Urinary bladder (tissue), 4 donors: Measurements from ENCODE around the gene NHEJ1. TPM values are rescaled to one million over a fixed set of nuclear protein-coding genes. Genes with fewer than 3 reads are reported as not detected.

ENCODE experiments used
- DNase-seq: peaks from one replicate; pipeline ENCODE4 v3.0.0-alpha.2; 2015; ENCODE audit errors: extremely low spot score
- H3K27ac ChIP-seq: one replicate; pipeline ENCODE4 v1.5.1; 2013; ENCODE audit warnings: low read depth, mild to moderate bottlenecking, moderate library complexity
- H3K36me3 ChIP-seq: one replicate; pipeline ENCODE4 v1.6.1; 2013; ENCODE audit warnings: mild to moderate bottlenecking, moderate library complexity; ENCODE audit not compliant: insufficient read depth
- H3K4me1 ChIP-seq: one replicate; pipeline ENCODE4 v1.6.1; 2013; ENCODE audit warnings: mild to moderate bottlenecking, moderate library complexity; ENCODE audit not compliant: insufficient read depth
- H3K4me3 ChIP-seq: one replicate; pipeline ENCODE4 v1.5.1; 2013; ENCODE audit warnings: low read depth, low read length
- WGBS: extraction: QIAGEN DNeasy Blood & Tissue Kit; methylation state at CpG from one replicate; pipeline ENCODE4 v1.1.7; 2013; 5-methylcytosine and 5-hydroxymethylcytosine counted together
- polyA plus RNA-seq: library from polyadenylated mRNA; stranded (reverse); fragments of 200-250 nt; gene quantifications from one replicate; pipeline ENCODE4 v1.2.3, GENCODE V29; 2013
- total RNA-seq: library from RNA; depleted of rRNA; stranded (reverse); fragments of >200 nt; gene quantifications from one replicate; pipeline ENCODE4 v1.2.3, GENCODE V29; 2014
- donor health status: healthy with polysubstance abuse.
- donor health status: healthy.

The NHEJ1 gene
- total and polyA plus RNA-seq, 2 donors: 13.3 to 17.6 TPM

DNA sequence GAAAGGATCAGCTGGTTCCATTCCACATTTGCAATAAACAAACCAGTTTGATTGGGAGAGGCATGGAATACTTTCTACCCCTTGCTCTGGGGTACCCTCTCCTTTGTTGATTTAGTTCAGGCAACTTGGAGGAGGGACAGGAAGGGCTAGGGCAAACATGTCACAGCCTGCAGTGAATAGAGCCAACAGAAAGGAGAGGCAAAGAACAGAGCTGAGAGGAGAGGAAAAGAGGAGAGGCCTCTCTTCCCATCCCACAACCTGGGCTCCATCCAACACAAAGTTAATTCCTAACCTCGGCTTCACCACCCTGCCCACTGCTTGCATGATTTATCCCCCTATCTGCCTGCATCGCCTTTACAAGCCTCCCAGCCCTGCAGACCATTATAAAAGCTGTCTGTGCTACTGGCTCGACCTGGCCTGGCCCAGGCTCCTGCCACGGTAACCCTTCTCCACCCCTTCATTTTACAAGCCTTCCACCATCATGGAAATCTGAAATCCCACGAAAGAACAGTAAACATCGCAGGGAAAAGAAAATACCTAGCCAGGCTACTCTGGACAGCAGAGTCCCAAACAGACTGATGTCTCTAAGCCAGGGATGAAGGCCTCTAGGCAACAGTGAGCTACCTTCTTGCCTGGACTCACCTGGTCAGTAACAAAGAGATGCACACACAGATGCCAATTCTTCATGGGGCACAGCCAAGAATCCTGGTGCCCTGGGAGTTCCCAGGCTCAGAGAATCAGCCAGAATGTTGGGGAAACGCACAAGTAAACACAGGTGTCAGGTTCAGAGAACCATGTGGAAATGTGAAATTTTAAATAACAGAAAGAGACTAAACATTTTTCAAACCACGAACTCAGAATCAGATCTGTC, 43.6 kb downstream of the NHEJ1 start:
- H3K27ac ChIP-seq: no peak overlapping the region
- H3K4me1 ChIP-seq: no peaks in the 10 kb centered on the region
- no peaks in the 10 kb centered on the region for H3K36me3 ChIP-seq
- no peak overlapping the region for H3K4me3 ChIP-seq
- DNase-seq: no peak
- 69% methylated on average over 8 of the region's 8 CpGs for WGBS

DNA sequence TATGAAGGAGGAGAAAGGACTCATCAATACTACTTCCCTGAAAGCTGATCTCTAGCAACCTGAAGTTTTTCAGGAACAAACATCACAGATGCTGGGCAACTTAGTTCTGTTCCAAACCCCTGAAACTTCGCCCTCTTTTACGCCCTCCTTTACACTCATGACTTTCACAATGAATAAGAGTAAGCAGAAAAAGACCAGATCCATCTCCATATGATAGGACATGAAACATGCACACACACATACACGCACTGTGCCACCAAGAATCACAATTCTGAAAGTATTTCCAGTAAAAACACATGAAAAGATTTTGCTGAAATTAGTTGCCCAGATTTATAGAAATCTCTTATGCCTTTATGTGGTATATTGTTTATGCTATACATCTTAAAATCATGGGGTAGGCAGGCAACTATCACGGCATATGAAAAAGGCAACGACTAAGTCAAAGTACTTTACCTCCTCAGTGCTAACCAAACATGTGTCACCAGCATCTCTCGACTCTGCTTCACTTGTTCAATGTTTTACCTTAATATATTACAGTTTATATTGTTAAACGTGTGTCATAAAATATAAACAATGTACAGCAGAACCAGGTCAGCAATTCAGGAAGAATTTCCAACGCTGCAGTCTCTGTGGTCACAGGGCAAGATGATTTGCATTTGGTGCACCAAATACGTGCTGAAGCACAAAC, 47.8 kb downstream of the NHEJ1 start:
- Histone ChIP-seq H3K4me1 (no peaks in the 10 kb centered on the region), H3K36me3 (no peaks in the 10 kb centered on the region), H3K27ac (no peak overlapping the region), H3K4me3 (no peak overlapping the region)
- no peak for DNase-seq
- WGBS: 74% methylated on average over 9 of the region's 9 CpGs

DNA sequence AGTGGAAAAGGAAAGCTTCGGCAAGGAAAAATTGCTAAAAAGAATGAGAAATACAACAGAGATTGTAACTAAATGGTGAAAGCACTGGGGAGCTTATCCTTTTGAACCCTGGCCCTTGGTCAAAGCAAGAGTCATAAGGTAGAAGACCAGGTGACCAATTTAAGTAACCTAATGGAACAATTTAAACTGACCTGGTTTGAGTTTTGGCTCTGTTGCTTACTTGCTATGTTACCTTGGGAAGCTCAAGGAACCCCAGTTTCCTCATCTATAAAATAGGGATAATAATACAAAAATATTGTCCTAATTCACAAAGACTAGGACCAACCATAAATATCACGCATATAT, 48.6 kb downstream of the NHEJ1 start:
- WGBS: 96% methylated on average over 2 of the region's 2 CpGs
- no peaks in the 10 kb centered on the region for H3K4me1 ChIP-seq
- no peak overlapping the region for H3K4me3 ChIP-seq
- H3K27ac ChIP-seq: no peak overlapping the region
- H3K36me3 ChIP-seq: no peaks in the 10 kb centered on the region
- no peak for DNase-seq

DNA sequence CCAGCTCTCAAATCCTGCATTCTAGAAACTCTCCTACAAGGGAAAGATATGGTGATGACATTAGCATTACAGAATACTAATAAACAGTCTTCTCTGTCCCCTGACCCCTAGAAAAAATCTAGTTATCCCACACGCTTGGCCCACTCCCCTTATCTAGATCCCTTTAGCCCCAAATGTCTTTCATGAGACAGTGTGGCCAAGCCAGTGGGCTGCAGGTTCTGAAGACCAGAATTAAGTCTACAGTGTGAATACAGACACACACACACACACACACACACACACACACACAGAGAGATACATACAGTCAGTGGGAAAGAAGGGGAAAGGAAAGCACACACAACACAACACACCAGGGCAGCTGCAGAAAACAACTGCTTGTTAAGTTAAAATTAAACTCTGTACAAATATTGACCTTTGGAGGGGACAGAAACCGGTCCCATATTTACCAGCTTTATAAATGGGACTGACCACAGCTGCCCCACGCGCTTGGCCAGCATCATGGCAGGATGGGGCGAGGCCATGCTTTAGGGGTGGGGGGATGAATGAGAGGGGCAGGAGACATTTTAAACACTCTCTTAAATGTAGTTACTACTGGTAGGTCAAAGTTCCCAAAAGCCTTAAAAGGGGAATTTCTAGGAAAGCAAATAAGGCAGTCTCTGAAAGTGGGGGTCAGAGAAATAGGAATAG, 49.1 kb downstream of the NHEJ1 start:
- 89% methylated on average over 5 of the region's 5 CpGs for WGBS
- Histone ChIP-seq H3K36me3 (no peaks in the 10 kb centered on the region), H3K27ac (no peak overlapping the region), H3K4me3 (no peak overlapping the region), H3K4me1 (no peaks in the 10 kb centered on the region)
- no peak for DNase-seq

DNA sequence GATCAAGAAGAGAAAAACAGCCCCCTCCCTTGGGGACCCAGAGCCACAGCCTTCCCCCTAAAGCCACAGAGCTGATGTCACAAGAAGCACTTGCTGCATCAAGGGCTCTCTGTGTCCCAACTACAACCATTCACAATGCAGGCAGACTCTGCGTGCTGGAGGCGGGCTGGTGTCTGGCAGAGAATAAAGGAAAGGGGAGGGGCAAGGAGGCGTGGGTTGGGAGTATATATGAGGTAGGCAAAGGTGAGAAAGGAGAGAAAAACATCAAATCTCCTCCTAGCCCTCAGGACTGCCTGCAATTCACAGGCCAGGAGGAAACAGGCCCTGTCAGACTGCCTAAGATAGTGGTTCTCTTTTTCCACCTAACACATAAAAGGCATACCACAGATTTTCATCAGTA, 51.1 kb downstream of the NHEJ1 start:
- Histone ChIP-seq H3K27ac (no peak overlapping the region), H3K36me3 (no peaks in the 10 kb centered on the region), H3K4me3 (no peak overlapping the region), H3K4me1 (no peaks in the 10 kb centered on the region)
- DNase-seq: no peak
- 70% methylated on average over 3 of the region's 3 CpGs for WGBS

DNA sequence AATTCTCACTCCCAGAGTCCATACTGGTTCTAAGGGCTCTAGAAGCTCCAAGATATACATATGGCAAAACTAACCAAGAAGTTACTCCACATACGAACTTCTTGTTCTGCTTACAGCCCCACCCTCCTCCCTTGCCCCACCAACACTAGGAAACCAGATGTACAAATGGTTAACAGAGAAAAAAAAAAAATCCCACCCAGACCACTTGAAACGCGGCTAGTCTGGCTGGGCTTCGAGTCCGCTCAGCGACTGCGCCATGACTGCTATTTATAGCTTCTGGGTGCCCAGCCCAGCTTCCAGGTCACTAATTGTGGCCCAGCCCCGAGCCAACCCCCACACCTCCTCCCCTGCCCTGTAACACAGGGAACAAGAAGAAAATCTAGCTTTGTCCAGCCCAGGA, 52.9 kb downstream of the NHEJ1 start:
- no peaks in the 10 kb centered on the region for H3K36me3 ChIP-seq
- WGBS: 51% methylated on average over 8 of the region's 8 CpGs
- no peak for DNase-seq
- no peak overlapping the region for H3K27ac ChIP-seq
- no peaks in the 10 kb centered on the region for H3K4me1 ChIP-seq
- H3K4me3 ChIP-seq: no peak overlapping the region

DNA sequence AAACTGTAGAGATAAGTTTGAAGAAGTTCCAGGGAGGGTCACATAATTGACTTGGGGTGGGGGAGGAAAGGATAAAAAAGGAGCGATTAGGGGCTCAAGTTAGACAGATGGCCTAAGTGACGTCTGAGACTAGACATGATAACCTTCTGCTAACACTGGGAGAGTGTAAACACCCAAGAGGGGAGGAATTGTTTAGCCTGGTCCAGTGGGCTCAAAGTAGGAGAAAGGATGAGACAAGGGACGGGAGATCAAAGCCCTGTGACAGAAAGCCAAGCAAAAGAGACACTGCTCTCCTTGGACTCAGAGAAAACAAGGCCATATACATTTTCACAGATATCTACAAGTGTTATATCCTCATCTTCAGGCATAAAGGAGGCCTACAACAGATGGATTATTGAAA, 54.4 kb downstream of the NHEJ1 start:
- Histone ChIP-seq H3K4me3 (no peak overlapping the region), H3K27ac (no peak overlapping the region), H3K36me3 (peaks cover 2% of the 10 kb centered on the region), H3K4me1 (no peaks in the 10 kb centered on the region)
- 86% methylated on average over 3 of the region's 3 CpGs for WGBS
- no peak for DNase-seq

DNA sequence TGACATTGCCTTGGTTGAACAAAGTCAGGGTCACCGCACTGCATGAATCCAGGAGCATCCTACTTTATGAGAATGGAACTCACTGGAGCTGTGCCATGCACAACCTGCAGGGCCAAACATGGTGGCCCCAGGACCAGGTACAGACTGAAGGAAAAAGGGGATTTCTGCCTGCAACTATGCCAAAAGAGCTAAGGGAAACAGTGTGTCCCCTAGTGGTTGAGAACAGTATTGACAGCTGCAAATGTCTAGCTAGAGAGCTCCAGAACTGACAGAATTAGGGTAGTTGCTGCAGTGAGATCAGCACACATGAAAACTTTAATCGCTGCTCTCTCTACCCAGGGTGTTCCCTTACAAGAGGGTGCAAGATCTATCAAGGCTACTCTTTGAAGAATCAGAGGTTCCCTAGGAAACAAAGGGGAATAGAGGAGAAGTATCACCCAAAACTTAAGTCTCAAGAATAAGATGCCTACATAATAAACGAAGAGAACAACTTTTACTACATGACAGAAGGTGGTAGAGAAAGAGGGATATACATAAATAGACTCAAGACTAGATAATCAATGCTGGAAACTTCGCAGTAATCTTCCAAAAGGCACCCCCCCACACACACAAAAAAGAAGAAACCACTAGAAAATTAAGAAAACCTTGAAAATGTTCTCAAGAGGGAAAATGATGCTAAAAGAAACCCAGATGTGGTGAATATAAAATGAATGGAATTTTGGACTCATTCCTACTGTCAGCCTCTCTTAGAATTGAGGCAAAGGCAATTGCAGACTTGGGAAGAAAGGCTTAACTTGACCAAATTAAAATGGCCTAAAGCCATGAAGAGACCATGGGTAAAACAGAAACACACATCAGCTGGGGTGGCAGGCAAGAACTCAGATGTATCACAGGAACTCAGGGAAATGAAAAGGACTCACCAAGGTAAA, 56.2 kb downstream of the NHEJ1 start:
- no peak overlapping the region for H3K27ac ChIP-seq
- no peak for DNase-seq
- WGBS: 75% methylated on average over 4 of the region's 4 CpGs
- H3K4me1 ChIP-seq: no peaks in the 10 kb centered on the region
- no peak overlapping the region for H3K4me3 ChIP-seq
- peaks cover 2% of the 10 kb centered on the region for H3K36me3 ChIP-seq

DNA sequence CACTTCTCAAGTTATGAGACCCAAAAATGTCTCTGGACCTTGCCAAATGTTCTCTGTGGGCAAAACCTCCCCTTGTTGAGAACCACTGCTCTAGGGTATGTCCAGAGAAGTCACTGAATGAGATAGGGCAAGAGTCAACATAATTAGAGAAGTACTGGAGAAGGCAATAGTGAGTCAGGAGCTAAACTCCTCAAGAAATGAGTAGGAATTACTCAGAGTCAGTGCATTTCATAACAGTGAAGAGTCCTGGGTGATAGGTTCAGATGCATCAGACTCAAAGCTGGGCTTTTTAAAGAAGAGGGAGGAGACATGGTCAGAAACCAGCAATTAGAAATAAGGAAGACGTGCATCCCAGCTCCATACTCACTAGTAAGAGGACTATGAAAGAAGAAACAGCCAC, 61.3 kb downstream of the NHEJ1 start:
- Histone ChIP-seq H3K4me3 (no peak overlapping the region), H3K27ac (no peak overlapping the region), H3K36me3 (peaks cover 2% of the 10 kb centered on the region), H3K4me1 (no peaks in the 10 kb centered on the region)
- 90% methylated on average over 1 of the region's 1 CpG for WGBS
- DNase-seq: no peak

DNA sequence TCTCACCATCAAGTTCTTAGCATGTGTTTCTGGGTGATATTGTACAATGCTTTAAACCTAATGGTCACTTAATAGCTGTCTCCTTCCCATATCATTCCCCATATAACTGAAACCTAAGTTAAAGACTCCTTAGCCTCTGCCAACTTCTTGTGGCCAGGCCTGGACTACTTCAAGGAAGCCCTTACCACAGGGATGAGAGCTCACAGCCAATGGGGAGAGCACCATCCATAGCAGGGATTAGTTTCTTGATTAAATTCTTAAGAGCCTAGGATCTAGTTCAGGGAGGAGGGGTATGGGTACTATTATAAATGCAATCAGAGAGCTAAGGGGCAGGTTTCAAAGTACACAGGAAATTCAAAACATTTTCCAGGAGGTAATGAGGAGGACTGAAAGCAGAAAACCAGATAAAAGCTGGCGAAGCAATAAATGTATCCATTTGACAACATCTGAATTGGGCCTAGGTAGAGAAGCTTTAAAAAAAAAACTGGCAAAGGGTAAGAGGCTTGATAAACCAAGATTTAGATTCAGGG, 65.1 kb downstream of the NHEJ1 start:
- Histone ChIP-seq H3K36me3 (no peaks in the 10 kb centered on the region), H3K27ac (no peak overlapping the region), H3K4me3 (no peak overlapping the region), H3K4me1 (no peaks in the 10 kb centered on the region)
- no peak for DNase-seq
- 90% methylated on average over 1 of the region's 1 CpG for WGBS

DNA sequence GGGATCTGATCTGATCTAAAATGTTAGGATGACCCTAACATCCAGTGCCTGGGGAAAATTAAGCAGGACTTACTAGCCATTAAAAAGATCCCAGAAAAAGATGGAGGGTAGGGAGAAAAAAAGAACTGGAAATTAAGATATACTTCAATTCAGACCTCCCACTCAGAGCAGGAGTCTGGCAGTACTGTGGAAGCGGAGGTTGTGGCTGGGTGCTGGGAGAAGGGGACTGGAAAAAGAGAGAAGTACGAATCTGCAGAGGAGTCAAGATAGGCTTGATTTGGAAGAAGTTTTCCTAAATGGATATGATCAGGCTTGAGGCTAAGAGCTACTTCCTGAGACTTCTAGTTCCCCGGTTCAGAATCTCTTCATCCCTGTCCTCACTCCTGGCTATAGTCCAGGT, 66.4 kb downstream of the NHEJ1 start:
- no peaks in the 10 kb centered on the region for H3K4me1 ChIP-seq
- DNase-seq: no peak
- no peaks in the 10 kb centered on the region for H3K36me3 ChIP-seq
- WGBS: 89% methylated on average over 3 of the region's 3 CpGs
- no peak overlapping the region for H3K27ac ChIP-seq
- H3K4me3 ChIP-seq: no peak overlapping the region

DNA sequence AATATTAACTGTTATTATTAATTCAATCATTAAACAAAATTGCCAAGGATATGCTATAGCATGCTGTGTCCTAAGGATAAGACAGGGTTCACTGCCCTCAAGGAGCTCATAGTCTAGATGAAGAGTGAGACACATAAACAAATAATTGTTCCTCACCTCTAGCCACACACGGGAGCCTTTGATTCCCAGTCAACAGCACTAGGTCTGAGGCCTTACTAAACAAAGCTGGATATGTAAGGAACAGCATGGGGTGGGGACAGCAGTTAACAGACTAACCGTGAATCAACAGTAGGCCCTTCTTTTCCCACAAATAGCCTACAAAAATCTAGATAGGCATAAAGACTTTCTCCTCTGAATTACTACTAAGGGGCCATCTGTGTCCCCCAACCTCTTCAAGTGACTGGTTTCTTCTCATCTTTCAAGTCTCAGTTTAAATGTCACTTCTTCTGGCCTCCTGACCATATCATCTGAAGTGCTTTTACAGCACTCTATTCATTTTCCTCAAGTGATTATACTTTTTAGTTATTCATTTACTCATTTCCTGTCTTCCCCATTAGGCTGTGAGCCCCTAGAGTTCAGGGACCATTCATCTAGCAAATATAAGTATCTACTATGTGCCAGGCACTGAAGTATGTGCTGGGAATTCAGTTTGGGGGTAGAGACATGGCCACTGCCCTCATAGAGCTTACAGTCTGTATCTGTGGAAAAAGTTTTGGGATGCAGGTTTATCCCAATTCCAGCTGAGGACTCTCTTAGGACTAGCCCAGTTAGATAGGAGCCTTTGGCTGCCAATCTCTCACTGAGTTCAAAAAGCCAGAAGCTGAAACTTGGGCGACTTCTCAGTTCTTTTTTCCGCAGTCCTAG, 69.9 kb downstream of the NHEJ1 start:
- DNase-seq: no peak
- WGBS: 82% methylated on average over 4 of the region's 4 CpGs
- H3K27ac ChIP-seq: no peak overlapping the region

More for the DNA sequence above, 69.9 kb downstream of the NHEJ1 start:
- no peaks in the 10 kb centered on the region for H3K4me1 ChIP-seq
- no peaks in the 10 kb centered on the region for H3K36me3 ChIP-seq
- no peak overlapping the region for H3K4me3 ChIP-seq
